ENCODE results near the gene ZBBX.

The ZBBX gene

DNA sequence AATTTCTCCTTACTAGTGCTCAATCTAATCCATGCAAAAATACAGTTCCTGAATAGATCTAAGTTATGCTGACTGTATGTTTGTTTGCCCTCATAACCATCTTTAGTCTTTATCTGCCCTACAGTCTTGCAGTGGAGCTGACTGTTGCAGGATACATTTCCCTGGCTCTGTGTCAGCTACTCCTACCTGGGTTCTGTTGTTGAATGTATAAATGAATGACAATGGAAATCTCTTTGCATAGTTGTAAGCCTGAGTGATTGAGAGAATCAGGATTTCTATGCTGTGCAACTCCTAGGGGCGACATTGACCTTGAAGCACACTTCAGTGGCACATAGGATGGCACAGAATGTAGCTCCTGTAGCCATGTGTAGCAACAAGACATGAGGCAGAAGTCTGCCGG, 16.0 kb upstream of the ZBBX start:
- Mint-ChIP-seq H3K9me3 (no peaks in the 10 kb centered on the region), H3K4me1 (no peaks in the 10 kb centered on the region), H3K27ac (no peak overlapping the region), H3K4me3 (no peak overlapping the region), H3K27me3 (ENCODE audit: low read depth, poor library complexity) (no peaks in the 10 kb centered on the region), H3K36me3 (ENCODE audit: low read depth) (no peaks in the 10 kb centered on the region)
- no peak for DNase-seq
- TF ChIP-seq, protein P1, sequence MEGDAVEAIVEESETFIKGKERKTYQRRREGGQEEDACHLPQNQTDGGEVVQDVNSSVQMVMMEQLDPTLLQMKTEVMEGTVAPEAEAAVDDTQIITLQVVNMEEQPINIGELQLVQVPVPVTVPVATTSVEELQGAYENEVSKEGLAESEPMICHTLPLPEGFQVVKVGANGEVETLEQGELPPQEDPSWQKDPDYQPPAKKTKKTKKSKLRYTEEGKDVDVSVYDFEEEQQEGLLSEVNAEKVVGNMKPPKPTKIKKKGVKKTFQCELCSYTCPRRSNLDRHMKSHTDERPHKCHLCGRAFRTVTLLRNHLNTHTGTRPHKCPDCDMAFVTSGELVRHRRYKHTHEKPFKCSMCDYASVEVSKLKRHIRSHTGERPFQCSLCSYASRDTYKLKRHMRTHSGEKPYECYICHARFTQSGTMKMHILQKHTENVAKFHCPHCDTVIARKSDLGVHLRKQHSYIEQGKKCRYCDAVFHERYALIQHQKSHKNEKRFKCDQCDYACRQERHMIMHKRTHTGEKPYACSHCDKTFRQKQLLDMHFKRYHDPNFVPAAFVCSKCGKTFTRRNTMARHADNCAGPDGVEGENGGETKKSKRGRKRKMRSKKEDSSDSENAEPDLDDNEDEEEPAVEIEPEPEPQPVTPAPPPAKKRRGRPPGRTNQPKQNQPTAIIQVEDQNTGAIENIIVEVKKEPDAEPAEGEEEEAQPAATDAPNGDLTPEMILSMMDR (IDR thresholded peaks at IDR 0.05), result no peak

DNA sequence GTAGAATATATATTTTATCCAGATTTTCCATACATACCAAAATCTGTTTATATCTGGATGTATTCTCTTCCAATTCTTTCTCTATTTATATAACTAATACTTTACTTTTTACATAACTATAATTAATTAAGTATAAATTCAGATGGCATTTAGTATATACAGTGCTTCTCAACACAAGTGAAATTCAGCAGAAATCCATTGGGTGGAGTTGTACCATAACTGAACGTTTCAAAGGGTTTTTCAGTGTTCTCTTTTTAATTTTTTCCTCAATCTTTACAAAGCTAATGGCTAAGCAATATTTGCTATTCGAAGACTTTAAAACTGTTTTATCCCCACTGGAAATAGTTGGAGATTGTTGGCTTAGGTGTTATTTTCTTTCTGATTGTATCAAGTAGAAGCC, 13.9 kb upstream of the ZBBX start:
- Mint-ChIP-seq H3K4me3 (no peak overlapping the region), H3K4me1 (no peaks in the 10 kb centered on the region), H3K36me3 (ENCODE audit: low read depth) (no peaks in the 10 kb centered on the region), H3K27me3 (ENCODE audit: low read depth, poor library complexity) (no peaks in the 10 kb centered on the region), H3K9me3 (no peaks in the 10 kb centered on the region), H3K27ac (no peak overlapping the region)
- no peak for DNase-seq
- TF ChIP-seq, protein P1 (IDR thresholded peaks at IDR 0.05), result no peak

DNA sequence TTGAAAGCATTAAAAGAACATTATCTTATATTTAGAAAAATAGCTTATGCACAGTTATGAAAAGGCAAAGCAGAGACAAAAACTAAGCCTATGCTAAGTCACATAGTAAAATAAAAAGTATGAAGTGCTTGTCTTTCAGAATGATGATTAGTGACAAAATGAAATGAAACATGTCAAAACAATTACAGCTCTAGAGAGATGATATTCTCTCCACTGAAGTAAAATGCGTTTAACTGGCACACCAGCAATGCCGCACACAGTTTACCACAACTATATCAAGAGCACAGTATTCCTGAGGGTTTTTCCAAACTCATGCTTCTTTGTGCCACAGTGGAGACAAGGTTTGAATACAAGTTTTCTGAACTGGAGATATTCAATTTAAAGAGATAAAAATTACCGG, 2.1 kb upstream of the ZBBX start:
- Mint-ChIP-seq H3K4me1 (peaks cover 14% of the 10 kb centered on the region), H3K9me3 (no peaks in the 10 kb centered on the region), H3K27me3 (ENCODE audit: low read depth, poor library complexity) (peaks cover 3% of the 10 kb centered on the region), H3K4me3 (no peak overlapping the region), H3K36me3 (ENCODE audit: low read depth) (no peaks in the 10 kb centered on the region), H3K27ac (no peak overlapping the region)
- no peak for DNase-seq
- TF ChIP-seq, protein P1 (IDR thresholded peaks at IDR 0.05), result no peak

DNA sequence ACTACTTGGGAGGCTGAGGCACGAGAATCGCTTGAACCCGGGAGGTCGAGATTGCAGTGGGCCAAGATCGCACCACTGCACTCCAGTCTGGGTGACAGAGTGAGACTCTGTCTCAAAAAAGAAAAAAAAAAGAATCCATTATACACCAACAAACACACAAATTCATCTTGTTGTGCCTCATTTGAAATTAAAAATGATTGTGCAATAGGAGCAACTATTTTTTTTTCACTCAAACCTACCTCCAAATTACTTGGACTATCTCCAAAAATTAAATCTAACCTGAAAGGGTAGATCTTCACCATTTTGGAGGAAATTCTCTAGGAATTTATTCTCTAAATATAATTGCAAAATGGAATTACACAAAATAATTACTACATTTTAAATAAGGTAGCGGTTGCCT, 4.6 kb downstream of the ZBBX start:
- Mint-ChIP-seq H3K9me3 (no peaks in the 10 kb centered on the region), H3K4me3 (no peak overlapping the region), H3K36me3 (ENCODE audit: low read depth) (no peaks in the 10 kb centered on the region), H3K4me1 (peaks cover 10% of the 10 kb centered on the region), H3K27me3 (ENCODE audit: low read depth, poor library complexity) (peaks cover 3% of the 10 kb centered on the region), H3K27ac (no peak overlapping the region)
- TF ChIP-seq, protein P1 (IDR thresholded peaks at IDR 0.05), result no peak
- no peak for DNase-seq

DNA sequence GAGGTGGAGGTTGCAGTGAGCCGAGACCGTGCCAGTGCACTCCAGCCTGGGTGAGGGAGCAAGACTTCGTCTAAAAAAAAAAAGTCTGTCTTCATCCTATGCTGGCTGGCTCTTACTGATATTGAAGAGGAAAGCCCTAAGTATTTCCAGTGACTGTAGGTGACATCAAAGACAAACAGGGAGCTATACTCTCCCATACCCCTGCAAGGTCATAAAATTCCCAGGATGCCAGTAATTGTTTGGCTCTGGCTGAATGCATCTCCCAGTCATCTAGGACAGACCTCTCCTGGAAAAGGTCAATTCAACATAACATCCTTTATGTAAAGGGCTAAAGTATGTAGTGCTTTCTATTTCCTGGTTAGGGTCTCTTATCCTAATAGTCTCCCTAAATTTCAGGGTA, 8.0 kb downstream of the ZBBX start:
- H3K27me3 Mint-ChIP-seq (ENCODE audit: low read depth, poor library complexity), result peaks cover 3% of the 10 kb centered on the region
- no peak overlapping the region for H3K4me3 Mint-ChIP-seq
- no peaks in the 10 kb centered on the region for H3K36me3 Mint-ChIP-seq (ENCODE audit: low read depth)
- H3K27ac Mint-ChIP-seq, result no peak overlapping the region
- H3K9me3 Mint-ChIP-seq, result no peaks in the 10 kb centered on the region
- TF ChIP-seq, protein P1 (IDR thresholded peaks at IDR 0.05), result no peak
- H3K4me1 Mint-ChIP-seq, result no peaks in the 10 kb centered on the region
- DNase-seq, result no peak

DNA sequence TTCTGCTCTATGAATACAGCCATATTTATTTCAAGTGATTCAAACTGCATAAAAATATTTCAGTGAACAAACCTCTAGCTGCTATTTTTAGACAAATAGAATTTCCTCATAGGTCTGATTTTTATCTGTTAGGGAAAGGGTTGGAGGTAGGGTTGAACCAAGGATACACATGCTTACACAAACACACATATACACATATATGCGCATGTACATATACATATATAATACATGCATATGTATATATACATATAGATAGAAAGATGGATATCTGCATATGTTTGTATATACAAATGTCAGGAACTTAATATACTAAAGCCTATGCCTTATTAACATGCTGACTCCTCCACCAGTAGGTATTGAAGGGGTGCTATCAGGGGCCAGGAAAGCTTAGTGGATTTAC, 18.1 kb downstream of the ZBBX start:
- DNase-seq, result no peak
- no peaks in the 10 kb centered on the region for H3K36me3 Mint-ChIP-seq (ENCODE audit: low read depth)
- H3K4me1 Mint-ChIP-seq, result no peaks in the 10 kb centered on the region
- no peak overlapping the region for H3K4me3 Mint-ChIP-seq
- H3K9me3 Mint-ChIP-seq, result no peaks in the 10 kb centered on the region
- TF ChIP-seq, protein P1 (IDR thresholded peaks at IDR 0.05), result no peak
- no peak overlapping the region for H3K27ac Mint-ChIP-seq
- peaks cover 2% of the 10 kb centered on the region for H3K27me3 Mint-ChIP-seq (ENCODE audit: low read depth, poor library complexity)

Measured in nephron progenitor cell (in vitro differentiated cells).